GM12872 (cell line): ENCODE measurements around the gene TUBGCP6.

Experiments
- TF ChIP-seq, protein P1 (sequence below): IDR thresholded peaks from 3 replicates; pipeline ENCODE4 v1.5.1; 2011; ENCODE audit warnings: low read depth, mild to moderate bottlenecking, low read length, moderate library complexity; ENCODE audit not compliant: insufficient read depth

Gene TUBGCP6

GRCh38 chr22:50250249-50250554 is 5.4 kb upstream of the TUBGCP6 start:
- TF ChIP-seq, protein P1, sequence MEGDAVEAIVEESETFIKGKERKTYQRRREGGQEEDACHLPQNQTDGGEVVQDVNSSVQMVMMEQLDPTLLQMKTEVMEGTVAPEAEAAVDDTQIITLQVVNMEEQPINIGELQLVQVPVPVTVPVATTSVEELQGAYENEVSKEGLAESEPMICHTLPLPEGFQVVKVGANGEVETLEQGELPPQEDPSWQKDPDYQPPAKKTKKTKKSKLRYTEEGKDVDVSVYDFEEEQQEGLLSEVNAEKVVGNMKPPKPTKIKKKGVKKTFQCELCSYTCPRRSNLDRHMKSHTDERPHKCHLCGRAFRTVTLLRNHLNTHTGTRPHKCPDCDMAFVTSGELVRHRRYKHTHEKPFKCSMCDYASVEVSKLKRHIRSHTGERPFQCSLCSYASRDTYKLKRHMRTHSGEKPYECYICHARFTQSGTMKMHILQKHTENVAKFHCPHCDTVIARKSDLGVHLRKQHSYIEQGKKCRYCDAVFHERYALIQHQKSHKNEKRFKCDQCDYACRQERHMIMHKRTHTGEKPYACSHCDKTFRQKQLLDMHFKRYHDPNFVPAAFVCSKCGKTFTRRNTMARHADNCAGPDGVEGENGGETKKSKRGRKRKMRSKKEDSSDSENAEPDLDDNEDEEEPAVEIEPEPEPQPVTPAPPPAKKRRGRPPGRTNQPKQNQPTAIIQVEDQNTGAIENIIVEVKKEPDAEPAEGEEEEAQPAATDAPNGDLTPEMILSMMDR = no peak

- TF ChIP-seq, protein P1 = no peak
Measured at GRCh38 chr22:50249341-50250248, 4.8 kb upstream of the TUBGCP6 start.

DNA sequence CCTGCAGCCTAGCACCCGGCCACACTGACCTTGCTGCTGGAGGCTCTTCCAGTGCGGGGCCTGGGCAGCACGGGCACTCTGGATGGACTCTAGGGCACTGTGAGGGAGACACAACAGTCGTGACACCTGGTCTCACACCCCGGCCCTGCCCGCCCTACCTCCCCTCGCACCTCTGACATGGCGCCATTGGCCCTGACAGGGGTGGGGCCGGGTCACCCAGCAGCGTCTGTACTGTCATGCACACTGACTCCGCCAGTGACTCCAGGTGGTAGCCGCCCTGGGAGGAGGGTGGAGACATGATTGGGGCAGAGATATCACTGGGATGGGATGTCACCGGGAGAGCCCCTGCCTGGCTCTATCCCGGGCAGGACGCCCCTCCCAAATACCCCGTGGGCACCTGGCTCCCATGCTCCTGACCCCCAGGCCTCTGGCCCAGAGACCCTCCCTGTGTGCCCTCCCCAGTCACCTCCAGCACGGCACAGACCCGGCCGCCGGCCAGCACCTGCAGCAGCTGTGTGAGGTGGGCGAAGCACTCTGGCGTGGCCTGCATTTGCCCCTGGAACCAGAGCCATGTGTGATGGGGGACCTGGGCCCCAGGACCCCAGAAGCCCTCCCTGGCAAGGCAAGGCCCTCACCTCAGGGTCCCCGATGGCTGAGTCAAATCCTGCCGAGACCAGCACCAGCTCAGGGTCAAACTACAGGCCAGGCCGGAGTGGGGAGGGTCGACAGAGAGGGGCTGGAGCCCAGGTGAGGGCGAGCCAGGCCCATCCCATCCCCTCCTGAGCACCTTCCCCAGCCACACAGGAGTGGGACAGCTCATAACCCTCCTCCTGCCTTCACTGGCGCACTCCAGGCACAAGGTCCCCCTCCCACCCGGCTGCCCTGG is 3.6 kb upstream of the TUBGCP6 start:
- TF ChIP-seq, protein P1 = no peak

GRCh38 chr22:50247748-50248147 is 2.9 kb upstream of the TUBGCP6 start:
- TF ChIP-seq, protein P1 = no peak

- TF ChIP-seq, protein P1 = peak; percentile 38; the same call in 2 of the 3 replicates
Measured at GRCh38 chr22:50246242-50247175, 1.7 kb upstream of the TUBGCP6 start.

DNA sequence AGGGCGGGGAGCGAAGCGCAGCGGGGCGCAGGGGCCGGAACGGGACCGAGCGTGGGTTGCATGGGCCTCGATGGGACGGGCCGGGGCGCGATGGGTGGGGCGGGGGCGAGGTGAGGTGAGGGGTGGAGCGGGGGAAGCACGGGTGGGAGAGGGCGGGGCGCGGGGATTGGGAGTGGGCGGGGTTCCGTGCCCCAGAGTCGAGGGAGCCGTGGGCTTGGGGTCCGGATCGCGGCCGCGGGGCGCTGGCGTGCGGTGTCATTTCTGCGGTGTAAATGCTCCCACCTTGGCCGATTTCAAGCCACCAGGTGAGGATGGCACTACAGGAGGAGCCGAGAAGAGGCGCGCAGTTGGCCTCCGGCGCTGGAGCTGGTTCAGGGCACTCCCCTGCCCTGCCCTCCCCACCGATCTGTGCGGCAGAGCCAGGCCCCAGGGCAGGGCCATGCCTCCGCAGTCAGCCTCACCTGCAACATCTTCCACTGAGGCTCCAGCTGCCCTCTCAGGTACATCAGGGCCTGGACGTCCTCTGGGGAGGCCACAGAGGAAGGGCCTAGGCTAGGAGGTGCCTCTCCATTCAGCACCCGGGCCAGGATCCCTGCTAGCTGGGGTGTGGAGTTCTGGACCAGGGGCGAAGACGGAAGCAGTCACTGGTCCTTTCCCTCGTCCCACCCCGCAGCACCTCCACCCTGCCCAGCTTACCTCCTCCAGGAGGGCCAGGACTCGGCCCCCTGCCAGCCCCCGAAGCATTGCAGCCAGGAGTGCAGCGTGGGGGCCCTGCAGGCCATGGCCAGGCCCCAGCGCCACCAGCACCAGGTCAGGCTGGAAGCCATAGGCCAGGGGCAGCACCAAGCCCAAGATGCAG is 620 bp upstream of the TUBGCP6 start:
- TF ChIP-seq, protein P1 = no peak
